ENCODE measurements around the gene ARHGEF26. TPM values are rescaled to one million over a fixed set of nuclear protein-coding genes. Genes with fewer than 3 reads are reported as not detected.

The ARHGEF26 gene
- total RNA-seq, 6 experiments from 2014 or later, result 8.7 to 42.3 (median 24.5) TPM

DNA sequence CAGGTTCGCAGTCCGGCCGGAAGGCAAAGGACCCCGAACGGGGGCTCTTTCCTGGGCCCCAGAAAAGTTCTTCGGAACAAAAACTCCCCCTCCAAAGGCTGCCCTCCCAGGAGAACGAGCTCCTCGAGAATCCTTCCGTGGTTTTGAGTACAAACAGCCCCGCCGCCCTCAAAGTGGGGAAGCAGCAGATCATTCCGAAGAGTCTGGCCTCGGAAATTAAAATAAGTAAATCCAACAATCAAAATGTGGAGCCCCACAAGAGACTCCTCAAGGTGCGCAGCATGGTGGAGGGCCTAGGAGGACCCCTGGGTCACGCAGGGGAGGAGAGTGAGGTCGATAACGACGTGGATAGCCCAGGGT, 1.3 kb downstream of the ARHGEF26 start:
- 4% methylated on average over 16 of the region's 18 CpGs for WGBS (ENCODE audit: insufficient coverage, low coverage, low lambda C conversion rate, missing lambda C conversion rate)
- intact Hi-C loops (cut with DNase I), result no loop called here
- ATAC-seq (peak in 1 of 4 donors; percentile 16), DNase-seq (no peak)
- Histone ChIP-seq H3K36me3 (no peaks in the 10 kb centered on the region), H3K27me3 (no peaks in the 10 kb centered on the region), H3K4me3 (peak overlapping the region; percentile 68 to 88 (median 79)), H3K4me1 (peaks cover 0 to 24% (median 3%) of the 10 kb centered on the region in 4 donors), H3K9me3 (no peaks in the 10 kb centered on the region), H3K27ac (peak overlapping the region; percentile 71 to 93 (median 75))
- TF ChIP-seq, protein P1, sequence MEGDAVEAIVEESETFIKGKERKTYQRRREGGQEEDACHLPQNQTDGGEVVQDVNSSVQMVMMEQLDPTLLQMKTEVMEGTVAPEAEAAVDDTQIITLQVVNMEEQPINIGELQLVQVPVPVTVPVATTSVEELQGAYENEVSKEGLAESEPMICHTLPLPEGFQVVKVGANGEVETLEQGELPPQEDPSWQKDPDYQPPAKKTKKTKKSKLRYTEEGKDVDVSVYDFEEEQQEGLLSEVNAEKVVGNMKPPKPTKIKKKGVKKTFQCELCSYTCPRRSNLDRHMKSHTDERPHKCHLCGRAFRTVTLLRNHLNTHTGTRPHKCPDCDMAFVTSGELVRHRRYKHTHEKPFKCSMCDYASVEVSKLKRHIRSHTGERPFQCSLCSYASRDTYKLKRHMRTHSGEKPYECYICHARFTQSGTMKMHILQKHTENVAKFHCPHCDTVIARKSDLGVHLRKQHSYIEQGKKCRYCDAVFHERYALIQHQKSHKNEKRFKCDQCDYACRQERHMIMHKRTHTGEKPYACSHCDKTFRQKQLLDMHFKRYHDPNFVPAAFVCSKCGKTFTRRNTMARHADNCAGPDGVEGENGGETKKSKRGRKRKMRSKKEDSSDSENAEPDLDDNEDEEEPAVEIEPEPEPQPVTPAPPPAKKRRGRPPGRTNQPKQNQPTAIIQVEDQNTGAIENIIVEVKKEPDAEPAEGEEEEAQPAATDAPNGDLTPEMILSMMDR (IDR thresholded peaks at IDR 0.05), result no peak
- no peak for TF ChIP-seq POLR2A (IDR thresholded peaks at IDR 0.05)

GRCh38 chr3:154122912-154123559, 1.8 kb downstream of the ARHGEF26 start:
- intact Hi-C loops (cut with DNase I), result no loop called here
- Histone ChIP-seq H3K36me3 (no peaks in the 10 kb centered on the region), H3K27me3 (no peaks in the 10 kb centered on the region), H3K4me1 (peaks cover 0 to 28% (median 5%) of the 10 kb centered on the region in 4 donors), H3K27ac (peak overlapping the region; percentile 71 to 93 (median 75)), H3K9me3 (no peaks in the 10 kb centered on the region), H3K4me3 (peak overlapping the region; percentile 68 to 88 (median 79))
- ATAC-seq, result peak; percentile 44 to 66 (median 58)
- peak in 1 of 3 donors; percentile 47 for DNase-seq
- TF ChIP-seq, protein P1 (IDR thresholded peaks at IDR 0.05), result no peak
- peak; percentile 64 for TF ChIP-seq POLR2A (IDR thresholded peaks at IDR 0.05)
- 7% methylated on average over 12 of the region's 12 CpGs for WGBS (ENCODE audit: insufficient coverage, low coverage, low lambda C conversion rate, missing lambda C conversion rate)

GRCh38 chr3:154123906-154124305, 2.7 kb downstream of the ARHGEF26 start:
- no peaks in the 10 kb centered on the region for H3K36me3 ChIP-seq

GRCh38 chr3:154125378-154126030, 4.3 kb downstream of the ARHGEF26 start:
- intact Hi-C loops (cut with DNase I), result no loop called here
- ATAC-seq, result no peak
- 58% methylated on average over 2 of the region's 2 CpGs for WGBS (ENCODE audit: insufficient coverage, low coverage, low lambda C conversion rate, missing lambda C conversion rate)
- TF ChIP-seq, protein P1 (IDR thresholded peaks at IDR 0.05), result no peak
- no peak for TF ChIP-seq POLR2A (IDR thresholded peaks at IDR 0.05)
- DNase-seq, result no peak
- Histone ChIP-seq H3K4me3 (peak overlapping the region in 2 of 3 donors; percentile 79 to 88), H3K36me3 (no peaks in the 10 kb centered on the region), H3K27ac (peak overlapping the region; percentile 4 to 93 (median 71)), H3K9me3 (no peaks in the 10 kb centered on the region), H3K4me1 (peaks cover 0 to 50% (median 11%) of the 10 kb centered on the region in 4 donors), H3K27me3 (no peaks in the 10 kb centered on the region)

More at GRCh38 chr3:154123906-154124305, 2.7 kb downstream of the ARHGEF26 start:
- intact Hi-C loops (cut with DNase I), result no loop called here
- peak overlapping the region; percentile 71 to 93 (median 75) for H3K27ac ChIP-seq
- TF ChIP-seq, protein P1 (IDR thresholded peaks at IDR 0.05), result no peak
- TF ChIP-seq POLR2A (IDR thresholded peaks at IDR 0.05), result no peak
- peak overlapping the region; percentile 68 to 88 (median 79) for H3K4me3 ChIP-seq
- 38% methylated on average over 3 of the region's 3 CpGs for WGBS (ENCODE audit: insufficient coverage, low coverage, low lambda C conversion rate, missing lambda C conversion rate)
- no peaks in the 10 kb centered on the region for H3K9me3 ChIP-seq
- H3K4me1 ChIP-seq, result peaks cover 0 to 37% (median 9%) of the 10 kb centered on the region in 4 donors
- DNase-seq (no peak), ATAC-seq (no peak)
- H3K27me3 ChIP-seq, result no peaks in the 10 kb centered on the region
